PFSK-1 (cell line): ENCODE data around the gene TASP1.

Source experiments
- FOXP2 ChIP-seq: optimal IDR thresholded peaks from 2 replicates; pipeline ENCODE3; 2011; ENCODE audit warnings: borderline replicate concordance, control low read depth, inconsistent platforms; ENCODE audit not compliant: insufficient read depth; ENCODE audit errors: extremely low read length, extremely low read depth
- POLR2AphosphoS5 ChIP-seq: IDR thresholded peaks from 2 replicates; pipeline ENCODE4 v1.6.1; 2012; ENCODE audit warnings: low read depth, mild to moderate bottlenecking, control low read depth, low read length, moderate library complexity
- SIN3A ChIP-seq: IDR thresholded peaks from 2 replicates; pipeline ENCODE4 v1.6.1; 2012; ENCODE audit warnings: mild to moderate bottlenecking, low read length, moderate library complexity, borderline replicate concordance; ENCODE audit not compliant: insufficient read depth
- TAF1 ChIP-seq: IDR thresholded peaks from 2 replicates; pipeline ENCODE4 v1.6.1; 2012; ENCODE audit warnings: low read length, control low read depth, borderline replicate concordance; ENCODE audit not compliant: insufficient read depth
- TF ChIP-seq, protein P1 (sequence below), 2 experiments: IDR thresholded peaks; 2 replicates each; pipeline versions ENCODE4 v1.6.1 to v1.8.0; 2011 to 2012; ENCODE audit warnings: low read depth in 2 of 2, low read length in 2 of 2, control low read depth in 1 of 2, inconsistent platforms in 1 of 2, mild to moderate bottlenecking in 1 of 2, moderate library complexity in 1 of 2; ENCODE audit not compliant: insufficient read depth in 1 of 2

TASP1 gene

DNA sequence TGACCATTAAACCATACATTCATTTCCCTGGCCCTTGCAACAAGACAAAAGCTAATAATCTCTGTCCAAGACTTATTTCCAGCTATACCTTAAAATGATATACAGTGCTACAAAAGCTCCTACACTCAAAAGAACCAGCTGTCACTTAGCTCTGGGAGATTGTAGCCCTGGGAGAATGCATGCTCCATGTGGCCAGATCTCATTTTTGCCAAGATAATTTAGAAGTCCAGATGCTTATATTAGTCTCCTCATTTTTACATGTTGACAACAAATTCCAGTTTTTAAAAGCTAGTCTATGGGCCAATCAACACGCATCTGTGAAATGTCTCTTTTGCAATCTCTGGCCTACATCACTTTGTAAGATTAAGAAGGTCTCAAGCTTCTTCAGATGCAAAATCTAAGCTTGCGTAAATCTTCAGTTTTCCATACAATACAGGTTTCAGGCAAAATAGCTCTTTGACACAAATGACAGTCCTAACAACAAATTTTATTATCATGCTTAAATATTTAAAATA lies 27.1 kb downstream of the TASP1 start:
- TF ChIP-seq, protein P1, sequence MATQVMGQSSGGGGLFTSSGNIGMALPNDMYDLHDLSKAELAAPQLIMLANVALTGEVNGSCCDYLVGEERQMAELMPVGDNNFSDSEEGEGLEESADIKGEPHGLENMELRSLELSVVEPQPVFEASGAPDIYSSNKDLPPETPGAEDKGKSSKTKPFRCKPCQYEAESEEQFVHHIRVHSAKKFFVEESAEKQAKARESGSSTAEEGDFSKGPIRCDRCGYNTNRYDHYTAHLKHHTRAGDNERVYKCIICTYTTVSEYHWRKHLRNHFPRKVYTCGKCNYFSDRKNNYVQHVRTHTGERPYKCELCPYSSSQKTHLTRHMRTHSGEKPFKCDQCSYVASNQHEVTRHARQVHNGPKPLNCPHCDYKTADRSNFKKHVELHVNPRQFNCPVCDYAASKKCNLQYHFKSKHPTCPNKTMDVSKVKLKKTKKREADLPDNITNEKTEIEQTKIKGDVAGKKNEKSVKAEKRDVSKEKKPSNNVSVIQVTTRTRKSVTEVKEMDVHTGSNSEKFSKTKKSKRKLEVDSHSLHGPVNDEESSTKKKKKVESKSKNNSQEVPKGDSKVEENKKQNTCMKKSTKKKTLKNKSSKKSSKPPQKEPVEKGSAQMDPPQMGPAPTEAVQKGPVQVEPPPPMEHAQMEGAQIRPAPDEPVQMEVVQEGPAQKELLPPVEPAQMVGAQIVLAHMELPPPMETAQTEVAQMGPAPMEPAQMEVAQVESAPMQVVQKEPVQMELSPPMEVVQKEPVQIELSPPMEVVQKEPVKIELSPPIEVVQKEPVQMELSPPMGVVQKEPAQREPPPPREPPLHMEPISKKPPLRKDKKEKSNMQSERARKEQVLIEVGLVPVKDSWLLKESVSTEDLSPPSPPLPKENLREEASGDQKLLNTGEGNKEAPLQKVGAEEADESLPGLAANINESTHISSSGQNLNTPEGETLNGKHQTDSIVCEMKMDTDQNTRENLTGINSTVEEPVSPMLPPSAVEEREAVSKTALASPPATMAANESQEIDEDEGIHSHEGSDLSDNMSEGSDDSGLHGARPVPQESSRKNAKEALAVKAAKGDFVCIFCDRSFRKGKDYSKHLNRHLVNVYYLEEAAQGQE (IDR thresholded peaks at IDR 0.05; ENCODE audit: insufficient read depth in 1 of 2, low read depth in 2 of 2, low read length in 2 of 2) = no peak
- TF ChIP-seq POLR2AphosphoS5 (no peak), TAF1 (no peak), SIN3A (no peak), FOXP2 (no peak)

DNA sequence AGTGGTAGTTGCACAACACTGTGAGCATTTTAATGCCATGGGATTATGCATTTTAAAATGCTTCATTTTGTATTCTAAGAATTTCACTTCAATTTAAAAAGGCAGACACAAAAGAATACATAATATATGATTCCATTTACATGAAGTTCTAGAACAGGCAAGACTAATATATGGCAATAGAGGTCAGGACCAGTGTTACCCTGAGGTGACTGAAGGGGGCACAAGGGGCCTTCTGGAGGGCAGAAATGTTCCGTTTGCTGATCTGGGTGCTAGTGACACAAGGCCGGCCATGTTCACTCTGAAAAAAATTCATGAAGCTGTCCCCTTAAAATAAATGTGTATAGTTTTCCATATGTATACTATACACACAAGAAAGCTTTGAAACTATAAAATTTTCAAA lies 28.5 kb downstream of the TASP1 start:
- TF ChIP-seq SIN3A = no peak
- TF ChIP-seq TAF1 = no peak
- TF ChIP-seq, protein P1 (IDR thresholded peaks at IDR 0.05; ENCODE audit: insufficient read depth in 1 of 2, low read depth in 2 of 2, low read length in 2 of 2) = no peak
- no peak for TF ChIP-seq POLR2AphosphoS5
- TF ChIP-seq FOXP2 = no peak

DNA sequence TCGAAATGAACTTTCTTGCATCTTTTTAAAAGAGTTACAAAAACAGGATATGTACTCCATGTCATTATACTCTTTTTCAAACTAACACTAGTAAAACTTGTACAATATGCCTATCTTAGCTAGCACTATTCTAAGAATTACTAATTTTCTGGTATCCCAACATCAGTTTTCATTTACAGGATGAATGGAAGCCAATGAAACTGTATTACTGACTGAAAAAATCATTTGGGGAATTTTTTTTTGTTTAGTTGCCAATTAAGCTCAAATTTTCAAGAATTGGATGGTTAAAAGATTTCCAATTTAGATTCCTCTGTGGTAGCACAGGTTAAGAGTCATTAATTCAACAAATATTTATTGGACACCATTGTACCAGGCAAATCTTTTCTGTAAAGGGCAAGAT lies 30.7 kb downstream of the TASP1 start:
- no peak for TF ChIP-seq SIN3A
- TF ChIP-seq, protein P1 (IDR thresholded peaks at IDR 0.05; ENCODE audit: insufficient read depth in 1 of 2, low read depth in 2 of 2, low read length in 2 of 2) = no peak
- TF ChIP-seq POLR2AphosphoS5 = no peak
- TF ChIP-seq FOXP2 = no peak

DNA sequence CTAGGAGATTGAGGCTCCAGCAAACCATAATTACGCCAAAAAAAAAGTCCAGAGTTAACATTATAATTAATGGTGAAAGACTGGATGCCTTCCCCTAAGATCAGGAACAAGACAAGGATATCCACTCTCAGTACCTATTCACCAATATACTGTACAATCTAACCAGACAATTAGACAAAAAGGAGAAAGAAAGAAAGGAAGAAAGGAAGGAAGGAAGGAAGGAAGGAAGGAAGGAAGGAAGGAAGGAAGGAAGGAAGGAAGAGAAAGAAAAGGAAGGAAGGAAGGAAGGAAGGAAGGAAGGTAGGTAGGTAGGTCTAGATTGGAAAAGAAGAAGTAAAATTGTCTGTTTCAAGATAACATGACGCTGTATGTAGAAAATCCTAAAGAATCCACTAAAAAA lies 50.7 kb downstream of the TASP1 start:
- TF ChIP-seq POLR2AphosphoS5 (no peak), FOXP2 (no peak), SIN3A (no peak), TAF1 (no peak)
- TF ChIP-seq, protein P1 (IDR thresholded peaks at IDR 0.05; ENCODE audit: insufficient read depth in 1 of 2, low read depth in 2 of 2, low read length in 2 of 2) = no peak

DNA sequence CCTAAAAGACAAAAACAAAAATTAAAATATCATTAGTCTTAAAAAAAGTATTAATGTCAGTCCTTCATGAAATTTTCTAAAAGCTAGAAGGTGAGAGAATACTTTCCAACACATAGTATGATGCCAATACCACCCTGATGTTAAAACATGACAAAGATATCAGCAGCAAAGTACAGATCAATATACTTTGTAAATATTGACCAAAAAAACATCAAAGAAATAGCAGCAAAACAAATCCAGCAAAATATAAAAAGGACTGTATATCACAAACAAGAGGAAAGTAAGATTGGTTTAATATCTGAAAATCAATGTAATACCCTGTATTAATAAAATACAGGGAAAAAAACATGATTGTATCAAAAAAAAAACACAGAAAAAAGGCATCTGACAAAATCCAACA lies 51.4 kb downstream of the TASP1 start:
- TF ChIP-seq FOXP2 (no peak), SIN3A (no peak), TAF1 (no peak), POLR2AphosphoS5 (no peak)
- TF ChIP-seq, protein P1 (IDR thresholded peaks at IDR 0.05; ENCODE audit: insufficient read depth in 1 of 2, low read depth in 2 of 2, low read length in 2 of 2) = no peak
